Peyer's patch (tissue), 4 donors: ENCODE results near the gene NRXN3. TPM values are rescaled to one million over a fixed set of nuclear protein-coding genes. Genes with fewer than 3 reads are reported as not detected.

Experiments
- DNase-seq, 3 donors: peaks; one replicate each; pipeline ENCODE4 v3.0.0-alpha.2; 2017 to 2019
- H3K27ac ChIP-seq, 4 donors: fragments of 200-600 bp; sonication (generic); one replicate each; pipeline ENCODE4 v1.5.1; 2016 to 2019
- H3K27me3 ChIP-seq, 2 donors: fragments of 200-600 bp; sonication (generic); one replicate each; pipeline ENCODE4 v1.5.1; 2019
- H3K36me3 ChIP-seq, 3 donors: fragments of 200-600 bp; sonication (generic); one replicate each; pipeline ENCODE4 v1.5.1; 2016 to 2019
- H3K4me1 ChIP-seq, 4 donors: fragments of 200-600 bp; sonication (generic); one replicate each; pipeline ENCODE4 v1.5.1; 2016 to 2019
- H3K4me3 ChIP-seq, 4 donors: fragments of 200-600 bp; sonication (generic); 1 replicate in 3 of 4; 2 replicates in 1 of 4; pipeline ENCODE4 v1.5.1; 2016 to 2019; ENCODE audit warnings: mild to moderate bottlenecking in 1 of 4
- H3K9me3 ChIP-seq, 4 donors: fragments of 200-600 bp; sonication (generic); one replicate each; pipeline ENCODE4 v1.5.1; 2016 to 2019; ENCODE audit warnings: mild to moderate bottlenecking in 1 of 4
- POLR2A ChIP-seq, 2 donors: fragments of 450-650 bp; IDR thresholded peaks; one replicate each; pipeline ENCODE4 v1.5.1; 2017; ENCODE audit warnings: antibody characterized with exemption in 2 of 2, mild to moderate bottlenecking in 2 of 2, moderate library complexity in 2 of 2
- total RNA-seq, 4 donors: library from RNA; depleted of rRNA; stranded (reverse); fragments of >200 nt; gene quantifications; one replicate each; pipeline ENCODE4 v1.1.0, GENCODE V29; 2016
- TF ChIP-seq, protein P1 (sequence below), 6 experiments: fragments of 450-650 bp in 4 of 6; fragments of 200-600 bp in 2 of 6; sonication (generic) in 1 of 6; IDR thresholded peaks; one replicate each; pipeline ENCODE4 v1.5.1; 2017 to 2019; ENCODE audit warnings: antibody characterized with exemption in 6 of 6, mild to moderate bottlenecking in 3 of 6, moderate library complexity in 1 of 6

NRXN3 gene
- total RNA-seq, 4 donors from 2014 or later = 1.6 to 10.2 (median 4.4) TPM

DNA sequence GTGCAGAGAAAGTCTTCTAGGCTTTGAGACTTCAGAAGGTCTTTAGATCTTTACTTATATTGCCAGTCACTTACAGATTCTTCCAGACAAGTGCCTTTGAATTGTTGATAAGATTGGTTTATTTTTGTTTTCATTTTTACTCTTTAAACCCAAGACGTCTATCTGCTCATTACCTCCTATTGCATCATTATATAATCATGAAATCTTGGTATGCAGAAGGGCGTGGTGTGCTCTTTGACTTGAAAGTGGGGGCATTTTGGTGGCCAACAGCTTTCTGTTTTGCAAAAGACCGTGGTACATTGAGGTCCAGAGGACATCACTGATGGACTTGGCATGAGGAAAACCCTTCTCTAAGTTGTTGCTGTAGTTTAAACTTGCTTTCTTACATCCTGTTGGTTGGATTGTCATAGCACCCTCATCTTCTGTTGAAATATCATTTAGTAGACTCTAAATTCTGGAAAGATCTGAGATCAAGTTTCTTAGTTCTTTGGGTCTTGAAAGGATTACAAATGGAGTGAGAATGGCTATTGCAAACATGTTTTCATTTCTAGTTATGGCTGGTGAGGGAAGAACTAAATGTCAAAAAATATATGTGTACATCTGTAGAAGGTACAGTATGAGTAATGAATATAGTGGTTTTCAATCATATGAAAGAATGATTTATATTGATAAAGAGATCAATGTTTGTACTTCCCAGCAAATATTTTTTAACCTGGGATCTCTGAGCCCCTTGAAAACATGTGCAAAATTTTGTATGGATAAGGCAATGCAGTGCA, 441.8 kb downstream of the NRXN3 start:
- TF ChIP-seq POLR2A (IDR thresholded peaks at IDR 0.05) = no peak
- TF ChIP-seq, protein P1, sequence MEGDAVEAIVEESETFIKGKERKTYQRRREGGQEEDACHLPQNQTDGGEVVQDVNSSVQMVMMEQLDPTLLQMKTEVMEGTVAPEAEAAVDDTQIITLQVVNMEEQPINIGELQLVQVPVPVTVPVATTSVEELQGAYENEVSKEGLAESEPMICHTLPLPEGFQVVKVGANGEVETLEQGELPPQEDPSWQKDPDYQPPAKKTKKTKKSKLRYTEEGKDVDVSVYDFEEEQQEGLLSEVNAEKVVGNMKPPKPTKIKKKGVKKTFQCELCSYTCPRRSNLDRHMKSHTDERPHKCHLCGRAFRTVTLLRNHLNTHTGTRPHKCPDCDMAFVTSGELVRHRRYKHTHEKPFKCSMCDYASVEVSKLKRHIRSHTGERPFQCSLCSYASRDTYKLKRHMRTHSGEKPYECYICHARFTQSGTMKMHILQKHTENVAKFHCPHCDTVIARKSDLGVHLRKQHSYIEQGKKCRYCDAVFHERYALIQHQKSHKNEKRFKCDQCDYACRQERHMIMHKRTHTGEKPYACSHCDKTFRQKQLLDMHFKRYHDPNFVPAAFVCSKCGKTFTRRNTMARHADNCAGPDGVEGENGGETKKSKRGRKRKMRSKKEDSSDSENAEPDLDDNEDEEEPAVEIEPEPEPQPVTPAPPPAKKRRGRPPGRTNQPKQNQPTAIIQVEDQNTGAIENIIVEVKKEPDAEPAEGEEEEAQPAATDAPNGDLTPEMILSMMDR (IDR thresholded peaks at IDR 0.05) = no peak
- Histone ChIP-seq H3K27me3 (no peaks in the 10 kb centered on the region), H3K9me3 (no peaks in the 10 kb centered on the region), H3K4me1 (no peaks in the 10 kb centered on the region), H3K4me3 (no peak overlapping the region), H3K27ac (no peak overlapping the region), H3K36me3 (no peaks in the 10 kb centered on the region)
- no peak for DNase-seq

- no peak overlapping the region for H3K4me3 ChIP-seq
- DNase-seq = no peak
- H3K4me1 ChIP-seq = no peaks in the 10 kb centered on the region
- H3K9me3 ChIP-seq = no peaks in the 10 kb centered on the region
- H3K27ac ChIP-seq = no peak overlapping the region
- H3K27me3 ChIP-seq = no peaks in the 10 kb centered on the region
- H3K36me3 ChIP-seq = no peaks in the 10 kb centered on the region
- TF ChIP-seq, protein P1 (IDR thresholded peaks at IDR 0.05) = no peak
- no peak for TF ChIP-seq POLR2A (IDR thresholded peaks at IDR 0.05)
Measured at GRCh38 chr14:78612666-78613065, 442.5 kb downstream of the NRXN3 start.

- TF ChIP-seq POLR2A (IDR thresholded peaks at IDR 0.05) = no peak
- TF ChIP-seq, protein P1 (IDR thresholded peaks at IDR 0.05) = no peak
- no peaks in the 10 kb centered on the region for H3K27me3 ChIP-seq
- H3K4me1 ChIP-seq = no peaks in the 10 kb centered on the region
- no peaks in the 10 kb centered on the region for H3K36me3 ChIP-seq
- no peak overlapping the region for H3K27ac ChIP-seq
- H3K4me3 ChIP-seq = no peak overlapping the region
- no peak for DNase-seq
- no peaks in the 10 kb centered on the region for H3K9me3 ChIP-seq
Measured at GRCh38 chr14:78614593-78614992, 444.4 kb downstream of the NRXN3 start.

DNA sequence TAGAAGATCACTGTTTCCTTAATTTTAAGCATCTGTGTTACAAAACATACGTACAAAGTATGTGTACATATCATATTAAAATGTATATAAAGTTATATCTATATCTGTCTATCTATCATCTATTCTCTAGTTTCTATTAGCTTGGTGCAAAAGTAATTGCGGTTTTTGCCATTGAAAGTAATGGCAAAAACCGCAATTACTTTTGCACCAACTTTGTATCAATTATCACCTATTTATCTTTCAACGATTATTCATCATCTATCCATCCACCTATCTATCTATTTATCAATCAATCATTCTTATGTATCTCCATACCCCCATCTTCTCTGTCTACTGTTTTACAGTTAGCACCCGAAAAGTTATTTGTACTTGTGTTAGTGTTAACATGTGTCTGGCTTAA, 447.6 kb downstream of the NRXN3 start:
- no peak for DNase-seq
- no peak for TF ChIP-seq POLR2A (IDR thresholded peaks at IDR 0.05)
- TF ChIP-seq, protein P1 (IDR thresholded peaks at IDR 0.05) = no peak
- Histone ChIP-seq H3K9me3 (no peaks in the 10 kb centered on the region), H3K27me3 (no peaks in the 10 kb centered on the region), H3K4me1 (no peaks in the 10 kb centered on the region), H3K36me3 (no peaks in the 10 kb centered on the region), H3K4me3 (no peak overlapping the region), H3K27ac (no peak overlapping the region)

DNA sequence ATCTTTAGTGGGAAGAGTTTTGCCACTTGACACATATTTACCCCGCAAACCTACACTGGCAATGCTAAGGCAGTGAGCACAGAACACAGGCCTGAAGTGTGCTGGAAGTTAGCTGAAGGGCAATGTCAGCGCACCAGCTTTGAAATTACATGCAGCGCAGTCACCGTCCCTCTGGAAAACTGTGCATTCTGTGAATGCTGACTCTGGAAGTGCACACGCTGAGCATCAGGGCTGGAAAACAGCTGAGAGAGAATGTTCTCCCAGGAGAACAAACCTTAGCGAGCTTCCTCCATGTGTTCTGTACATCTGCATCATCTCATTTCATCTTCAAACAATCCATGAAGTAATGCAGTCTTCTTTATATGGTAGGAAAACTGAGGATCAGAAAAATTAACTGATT, 448.2 kb downstream of the NRXN3 start:
- no peaks in the 10 kb centered on the region for H3K9me3 ChIP-seq
- no peak for DNase-seq
- no peak overlapping the region for H3K27ac ChIP-seq
- H3K36me3 ChIP-seq = no peaks in the 10 kb centered on the region
- H3K27me3 ChIP-seq = no peaks in the 10 kb centered on the region
- H3K4me1 ChIP-seq = no peaks in the 10 kb centered on the region
- TF ChIP-seq, protein P1 (IDR thresholded peaks at IDR 0.05) = no peak
- TF ChIP-seq POLR2A (IDR thresholded peaks at IDR 0.05) = no peak
- H3K4me3 ChIP-seq = no peak overlapping the region
